Activated CD8-positive, alpha-beta memory T cell treated with anti-CD3 and anti-CD28 coated beads, Interleukin-2, amount 50 U/mL, for 1 hour (primary cell): ENCODE measurements around the gene AKAP14.
"Not testable (repeated sequence)": the region's sequence is repeated elsewhere in the genome, so short reads cannot be mapped to it uniquely, and the experiment has no call there.

Experiments used
- DNase-seq: peaks from one replicate; pipeline ENCODE4 v3.0.0-alpha.2; 2020; ENCODE audit errors: extremely low read depth

The AKAP14 gene

GRCh38 chrX:119922391-119922790, 26.7 kb downstream of the AKAP14 start:
- not testable (repeated sequence) for DNase-seq

GRCh38 chrX:119935215-119935874, 39.7 kb downstream of the AKAP14 start:
- no peak for DNase-seq

GRCh38 chrX:119941336-119941735, 45.6 kb downstream of the AKAP14 start:
- DNase-seq: no peak

- DNase-seq: no peak
These were observed 46.6 kb downstream of the AKAP14 start for GRCh38 chrX:119942173-119942819.

- no peak for DNase-seq
These were observed 47.1 kb downstream of the AKAP14 start for GRCh38 chrX:119942831-119943184.

- DNase-seq: peak; percentile 35
These were observed 47.7 kb downstream of the AKAP14 start, which contains the start of gene NKAP for GRCh38 chrX:119943185-119943988. NKAP (minus strand) TSS chrX:119943751; CDS start chrX:119943605, 146 bp downstream.

- no peak for DNase-seq
These were observed 49.8 kb downstream of the AKAP14 start for GRCh38 chrX:119945481-119945880.

- no peak for DNase-seq
These were observed 52.7 kb downstream of the AKAP14 start for GRCh38 chrX:119948381-119948780.

GRCh38 chrX:119954374-119954773, 58.7 kb downstream of the AKAP14 start:
- DNase-seq: no peak

GRCh38 chrX:119955807-119956570, 60.3 kb downstream of the AKAP14 start:
- peak; percentile 58 for DNase-seq

GRCh38 chrX:119960625-119961024, 64.9 kb downstream of the AKAP14 start:
- no peak for DNase-seq

- DNase-seq: not testable (repeated sequence)
These were observed 71.1 kb downstream of the AKAP14 start for GRCh38 chrX:119966837-119967236.
